OCI-LY7 (cell line): Measurements from ENCODE around the gene CXCL6.

Experiments
- CTCF ChIP-seq: fragments of 200-600 bp; sonication (generic); conservative IDR thresholded peaks from 2 replicates; pipeline ENCODE4 v1.5.1; 2014; ENCODE audit warnings: mild to moderate bottlenecking, antibody characterized with exemption, low read length, moderate library complexity, mixed read lengths
- EZH2phosphoT487 ChIP-seq: fragments of 200-600 bp; sonication (generic); IDR thresholded peaks from 2 replicates; pipeline ENCODE4 v1.6.1; 2018; ENCODE audit warnings: low read depth, borderline replicate concordance, mild to moderate bottlenecking, mixed run types, antibody characterized with exemption, low read length, moderate library complexity, mixed read lengths

GRCh38 chr4:73832651-73833237 lies 3.7 kb upstream of the CXCL6 start:
- TF ChIP-seq CTCF, result no peak
- TF ChIP-seq EZH2phosphoT487, result no peak
